Islet precursor cell (in vitro differentiated cells): ENCODE measurements around the gene CDC45.
A peak's percentile ranks its signal among the peaks of the same experiment; 100 is the strongest.

ENCODE experiments used
- DNase-seq: peaks from one replicate; pipeline ENCODE4 v3.0.0-alpha.2; 2018

Gene CDC45

DNA sequence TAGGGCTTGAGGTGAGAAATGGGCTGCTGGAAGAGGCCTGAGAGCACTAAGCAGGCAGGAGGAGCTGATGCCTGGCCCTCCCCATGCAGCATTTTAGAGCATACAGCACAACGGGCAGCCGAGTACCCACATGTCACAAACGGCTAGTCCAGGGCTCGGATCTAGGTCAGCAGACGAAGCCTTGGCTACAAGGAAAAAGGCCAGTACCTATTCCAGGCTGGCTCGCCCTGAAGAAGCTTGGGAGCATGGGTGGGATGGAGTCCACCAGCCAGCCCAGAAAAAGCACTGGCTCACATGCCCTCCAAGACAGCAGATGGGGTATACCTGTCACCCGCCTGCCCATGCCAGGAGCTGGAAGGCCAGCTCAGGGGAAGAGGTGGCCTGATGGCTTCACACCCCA lies 10.3 kb upstream of the CDC45 start:
- DNase-seq, result no peak

DNA sequence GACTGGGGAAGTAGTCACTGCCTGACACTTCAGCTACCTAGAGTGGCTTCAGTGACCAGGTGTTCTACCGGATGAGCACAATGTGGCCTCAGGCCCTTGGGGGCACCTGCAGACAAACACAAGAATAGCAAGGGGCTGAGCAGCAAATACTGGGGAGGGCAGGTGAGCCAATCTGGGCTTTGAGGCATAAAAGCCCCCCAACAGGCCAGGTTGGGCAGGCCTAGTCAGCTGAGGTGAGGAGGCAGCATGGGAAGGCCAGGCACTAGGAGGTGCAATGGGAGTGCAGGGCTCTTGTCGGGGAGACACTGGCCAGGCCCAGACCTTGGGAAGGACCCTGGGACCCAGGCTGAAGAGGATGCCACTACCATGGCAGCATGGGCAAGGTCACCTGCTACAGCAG lies 9.7 kb upstream of the CDC45 start:
- no peak for DNase-seq

DNA sequence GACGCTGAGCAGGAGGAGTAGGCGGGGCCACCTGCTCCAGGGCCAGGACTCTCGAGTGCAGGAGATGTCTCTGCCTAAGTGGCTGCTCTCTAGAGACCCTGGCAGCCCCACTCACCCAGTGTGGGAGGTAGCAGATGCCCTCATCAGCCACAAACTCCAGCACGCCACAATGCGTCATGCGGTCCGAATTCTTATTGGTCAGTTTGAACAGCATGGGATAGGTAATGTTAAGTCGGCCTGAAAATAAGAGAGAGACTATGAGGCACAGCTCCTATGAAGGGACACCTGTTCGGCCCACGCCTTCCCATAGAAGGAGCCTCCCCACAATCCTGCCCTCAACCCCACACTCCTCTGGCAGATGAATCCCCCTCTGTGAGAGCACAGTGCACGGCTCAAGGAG lies 8.1 kb upstream of the CDC45 start:
- DNase-seq, result no peak

DNA sequence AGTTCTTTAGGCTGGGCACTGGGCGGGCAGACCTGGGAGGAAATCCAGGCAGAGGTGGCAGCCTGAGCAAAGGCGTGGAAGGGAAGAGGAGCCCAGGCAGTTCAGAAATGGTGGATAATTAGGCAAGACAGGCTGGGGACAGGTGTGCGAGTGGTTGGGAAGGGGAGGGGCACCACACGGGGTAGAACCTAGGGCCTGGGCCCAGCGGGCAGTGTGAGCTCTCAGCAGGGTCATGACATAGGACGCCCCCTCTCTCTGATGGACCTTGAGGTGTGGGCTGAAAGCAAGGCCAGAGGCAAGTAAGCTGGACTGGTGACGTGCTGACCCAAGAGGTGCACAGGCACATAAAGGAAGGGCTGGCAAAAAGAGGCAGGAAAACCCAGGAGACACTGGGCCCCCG lies 7.5 kb upstream of the CDC45 start:
- DNase-seq, result no peak

DNA sequence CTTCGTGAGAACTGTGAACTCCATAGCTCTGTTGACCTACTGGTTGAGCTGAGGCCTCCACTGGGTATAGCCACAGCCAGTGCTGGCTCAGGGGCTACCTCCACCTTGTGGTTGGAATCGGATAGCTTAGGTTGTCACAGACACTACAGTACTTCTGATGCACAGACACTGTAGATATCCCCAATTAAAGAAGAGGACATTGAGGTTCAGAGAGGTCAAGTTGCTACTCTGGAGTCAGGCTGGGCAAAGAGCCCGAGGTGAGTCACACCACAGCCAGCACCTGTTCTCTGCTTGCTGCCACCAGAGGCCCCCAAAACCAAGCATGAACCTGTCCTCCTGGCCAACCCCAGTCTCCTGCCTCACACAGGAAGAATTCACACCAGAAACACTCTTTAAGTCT lies 6.1 kb upstream of the CDC45 start:
- DNase-seq, result no peak

DNA sequence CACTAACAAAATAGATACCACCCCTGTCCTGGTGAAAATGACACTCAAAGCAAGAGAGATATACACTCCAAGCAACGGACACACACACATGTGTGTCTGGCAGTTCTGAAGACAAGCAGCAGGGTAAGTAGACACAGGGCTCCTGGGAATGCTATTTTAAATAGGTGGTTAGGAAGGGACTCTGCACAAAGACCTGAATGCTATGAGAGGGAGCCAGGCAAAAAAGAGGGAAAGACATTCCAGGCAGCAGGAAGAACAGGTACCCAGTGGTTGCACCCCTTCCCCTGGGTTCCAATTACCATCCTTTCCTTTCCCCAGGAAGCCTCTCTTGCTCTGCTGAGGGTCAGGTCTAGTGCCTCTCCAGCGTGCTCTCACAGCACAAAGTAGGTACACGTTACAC lies 3.7 kb upstream of the CDC45 start:
- DNase-seq, result no peak

DNA sequence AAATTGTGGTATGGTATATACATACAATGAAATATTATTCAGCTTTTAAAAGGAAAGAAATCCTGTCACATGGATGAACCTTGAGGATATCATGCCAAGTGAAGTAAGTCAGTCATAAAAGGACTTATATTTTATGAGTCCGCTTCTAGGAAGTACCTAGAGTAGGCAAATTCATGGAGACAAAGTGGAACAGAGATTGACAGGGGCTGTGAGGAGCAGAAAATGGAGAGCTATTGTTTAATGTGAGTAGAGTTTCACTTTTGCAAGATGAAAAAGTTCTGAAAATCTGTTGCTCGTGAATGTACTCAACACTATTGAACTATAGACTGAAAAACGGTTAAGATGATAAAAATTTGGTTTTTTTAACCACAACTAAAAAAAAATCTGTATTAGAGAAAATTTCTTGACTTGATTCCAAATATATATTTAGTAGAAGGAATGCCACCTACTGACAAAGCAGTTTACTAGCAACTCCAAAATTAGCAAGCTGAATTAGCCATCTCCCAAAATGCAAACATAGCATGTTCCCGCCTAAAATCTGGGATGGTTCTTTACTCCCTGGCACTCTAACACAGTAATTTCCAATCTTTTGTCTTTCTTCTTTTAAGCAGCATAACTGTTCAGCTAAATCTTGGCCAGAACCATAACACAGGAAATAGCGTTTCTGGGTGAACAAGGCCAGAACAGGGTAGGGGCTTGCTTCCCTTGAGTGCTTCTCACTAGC lies 2.2 kb upstream of the CDC45 start:
- no peak for DNase-seq

DNA sequence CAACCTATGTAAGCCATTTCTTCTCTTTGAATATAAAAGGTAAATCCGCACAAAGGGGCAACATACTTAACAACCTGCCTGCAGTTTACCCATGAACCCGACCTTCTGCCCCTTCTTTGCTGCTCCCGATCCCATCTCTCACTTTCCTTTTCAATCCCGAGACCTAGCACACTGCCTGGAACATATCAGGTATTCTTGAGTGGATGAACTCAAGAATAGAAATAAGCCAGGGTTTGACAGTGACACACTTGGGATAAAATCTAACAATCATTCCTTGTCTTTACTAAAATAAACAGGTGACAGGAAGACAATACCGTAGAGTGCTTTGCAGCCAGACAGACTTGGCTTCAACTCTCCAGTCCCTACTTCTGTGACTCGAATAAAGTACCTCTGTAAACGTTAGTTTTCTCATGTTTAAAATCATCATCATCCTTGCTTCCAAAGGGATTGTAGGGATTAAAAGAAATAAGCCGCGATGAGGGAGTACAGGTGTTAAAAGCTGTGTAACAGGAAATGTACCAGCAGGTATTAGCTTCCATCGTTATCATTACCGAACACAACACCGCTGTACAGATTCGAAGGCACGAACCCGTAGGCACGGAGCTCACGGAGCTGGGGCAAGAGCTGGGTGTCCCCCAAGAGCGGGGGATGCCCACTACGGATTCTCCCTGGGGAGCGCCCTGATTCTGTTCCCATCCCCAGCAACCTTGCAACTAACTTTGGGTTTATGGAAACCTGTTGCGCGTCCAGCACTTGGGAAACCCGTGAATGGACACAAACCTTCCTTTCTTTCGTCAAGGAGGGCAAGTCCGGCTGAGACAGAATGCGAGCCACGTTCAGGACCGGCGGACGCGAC lies 1.4 kb upstream of the CDC45 start:
- no peak for DNase-seq

DNA sequence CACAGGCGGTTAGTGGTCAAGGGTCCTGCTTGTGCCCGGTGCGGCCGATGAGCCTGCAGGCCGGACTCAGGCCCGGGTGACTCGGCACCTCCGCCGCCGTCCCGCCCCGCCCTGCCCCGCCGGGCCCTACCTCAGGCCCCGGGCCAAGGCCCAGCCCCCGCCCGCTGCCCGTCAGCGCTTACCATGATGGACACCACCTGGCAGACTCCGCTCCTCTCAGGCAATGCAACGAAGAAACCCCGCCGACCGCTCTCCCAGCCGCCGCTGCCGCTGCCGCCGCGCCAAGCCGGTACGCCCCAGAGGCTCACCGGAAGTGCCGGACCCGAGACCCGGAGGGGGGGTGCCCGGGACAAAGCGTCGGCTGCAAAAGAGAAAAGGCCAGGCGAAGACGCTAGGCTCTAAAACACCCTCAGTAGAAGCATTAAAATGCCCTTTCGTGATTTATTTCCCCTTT lies 792 bp upstream of the CDC45 start, which contains the start of gene UFD1:
Gene UFD1, minus strand, starts transcription at position 293 of the 454 bp plus-strand sequence. Its CDS starts 108 bp downstream, at position 185.
- peak; percentile 87 for DNase-seq

DNA sequence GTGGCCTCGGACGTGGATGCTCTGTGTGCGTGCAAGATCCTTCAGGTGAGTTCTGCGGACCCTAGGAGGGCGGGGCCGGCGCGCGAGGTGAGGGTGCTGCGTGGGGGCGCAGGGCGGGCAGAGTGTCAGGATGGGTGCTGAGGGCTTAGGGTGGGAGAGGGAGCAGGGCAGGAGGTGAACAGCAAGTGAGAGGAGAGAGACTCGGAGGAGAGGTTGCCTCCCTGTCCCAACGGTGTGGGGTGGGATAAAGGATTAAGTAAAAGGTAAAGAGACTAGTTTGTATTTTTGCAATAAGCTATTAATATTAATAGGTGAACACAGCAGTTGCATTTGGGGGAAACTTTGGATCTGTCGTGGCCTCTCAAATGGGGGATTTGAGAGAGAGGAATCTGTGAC lies 451 bp downstream of the CDC45 start:
- DNase-seq, result no peak

DNA sequence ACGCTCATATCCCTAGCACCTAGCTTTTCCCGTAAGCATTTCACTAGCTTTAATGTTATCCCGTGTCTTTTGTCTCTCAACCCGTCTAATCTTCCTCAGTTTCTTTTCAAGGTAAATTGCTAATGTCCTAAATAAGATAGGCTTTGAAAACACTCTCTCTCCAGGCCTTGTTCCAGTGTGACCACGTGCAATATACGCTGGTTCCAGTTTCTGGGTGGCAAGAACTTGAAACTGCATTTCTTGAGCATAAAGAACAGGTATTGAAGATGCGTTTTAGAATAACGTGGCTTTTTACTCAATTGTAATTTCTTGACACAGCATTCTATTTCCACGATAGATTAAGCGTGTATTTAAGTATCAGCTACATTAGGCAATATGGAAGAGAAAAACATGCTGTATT lies 1.1 kb downstream of the CDC45 start:
- DNase-seq, result no peak

DNA sequence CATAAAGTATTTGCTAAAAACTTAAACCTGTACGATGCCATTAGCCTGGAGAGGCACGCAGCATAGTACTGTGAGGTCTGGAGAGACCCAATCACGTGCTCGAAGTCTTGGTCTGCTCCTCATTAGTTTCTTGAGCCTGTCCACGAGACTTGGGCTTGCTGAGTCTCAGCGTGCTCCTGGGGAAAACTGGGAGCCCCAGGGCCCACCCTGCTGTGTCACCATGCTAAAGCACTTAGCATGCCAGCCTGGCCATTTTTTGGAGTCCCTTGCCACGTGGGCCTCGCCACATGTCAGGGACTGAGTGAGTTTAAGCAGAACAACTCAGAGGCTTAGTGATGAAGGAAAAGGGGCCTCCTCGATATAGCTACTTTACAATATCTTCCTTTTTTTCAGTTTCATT lies 2.6 kb downstream of the CDC45 start:
- no peak for DNase-seq

DNA sequence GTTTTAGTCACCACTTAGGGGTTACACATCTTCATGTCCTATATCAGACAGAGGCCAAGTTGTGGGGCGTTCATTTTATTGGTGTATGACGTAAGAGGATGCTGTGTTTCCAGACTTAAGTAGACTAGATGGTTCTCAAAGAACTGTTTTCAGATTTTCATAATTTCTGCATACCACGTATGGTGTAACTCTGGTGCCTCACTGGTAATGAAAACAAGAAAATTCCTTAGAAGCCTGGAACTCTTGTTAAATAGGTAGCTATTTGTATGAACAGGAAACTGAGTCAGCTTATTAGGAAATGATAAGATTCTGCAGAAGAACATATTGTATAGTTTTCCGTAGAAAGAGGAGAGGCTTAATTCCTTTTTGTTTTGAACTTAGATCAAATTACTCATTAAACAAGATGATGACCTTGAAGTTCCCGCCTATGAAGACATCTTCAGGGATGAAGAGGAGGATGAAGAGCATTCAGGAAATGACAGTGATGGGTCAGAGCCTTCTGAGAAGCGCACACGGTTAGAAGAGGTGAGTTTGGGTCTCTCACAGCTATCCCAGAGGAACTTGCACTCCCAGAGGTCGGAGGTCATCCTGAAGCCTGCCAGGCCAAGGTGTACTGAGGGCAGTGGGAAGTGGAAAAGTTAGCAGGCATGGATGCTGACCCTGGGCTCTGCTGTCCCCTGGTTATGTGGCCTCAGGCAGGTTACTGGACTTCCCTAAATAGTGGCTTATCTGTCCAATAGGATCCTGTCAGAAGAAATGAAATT lies 3.9 kb downstream of the CDC45 start:
- no peak for DNase-seq

DNA sequence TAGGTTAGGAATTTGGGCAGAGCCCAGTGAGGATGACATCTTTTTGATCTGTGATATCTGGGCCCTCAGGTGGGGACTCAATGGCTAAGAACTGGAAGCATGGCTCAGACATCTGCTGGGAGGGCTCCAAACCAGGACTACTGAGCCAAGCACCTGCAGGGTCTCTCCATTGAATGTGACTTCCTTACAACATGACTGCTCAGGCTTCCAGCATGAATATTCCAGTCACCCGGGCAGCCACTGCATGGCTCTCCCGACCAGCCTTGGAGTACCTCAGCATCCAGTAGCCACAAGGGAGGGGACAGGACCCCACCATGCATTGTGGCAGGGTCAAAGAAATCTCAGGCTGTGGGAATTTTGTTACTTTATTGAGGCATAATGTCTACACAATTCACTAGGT lies 8.6 kb downstream of the CDC45 start:
- DNase-seq, result no peak

DNA sequence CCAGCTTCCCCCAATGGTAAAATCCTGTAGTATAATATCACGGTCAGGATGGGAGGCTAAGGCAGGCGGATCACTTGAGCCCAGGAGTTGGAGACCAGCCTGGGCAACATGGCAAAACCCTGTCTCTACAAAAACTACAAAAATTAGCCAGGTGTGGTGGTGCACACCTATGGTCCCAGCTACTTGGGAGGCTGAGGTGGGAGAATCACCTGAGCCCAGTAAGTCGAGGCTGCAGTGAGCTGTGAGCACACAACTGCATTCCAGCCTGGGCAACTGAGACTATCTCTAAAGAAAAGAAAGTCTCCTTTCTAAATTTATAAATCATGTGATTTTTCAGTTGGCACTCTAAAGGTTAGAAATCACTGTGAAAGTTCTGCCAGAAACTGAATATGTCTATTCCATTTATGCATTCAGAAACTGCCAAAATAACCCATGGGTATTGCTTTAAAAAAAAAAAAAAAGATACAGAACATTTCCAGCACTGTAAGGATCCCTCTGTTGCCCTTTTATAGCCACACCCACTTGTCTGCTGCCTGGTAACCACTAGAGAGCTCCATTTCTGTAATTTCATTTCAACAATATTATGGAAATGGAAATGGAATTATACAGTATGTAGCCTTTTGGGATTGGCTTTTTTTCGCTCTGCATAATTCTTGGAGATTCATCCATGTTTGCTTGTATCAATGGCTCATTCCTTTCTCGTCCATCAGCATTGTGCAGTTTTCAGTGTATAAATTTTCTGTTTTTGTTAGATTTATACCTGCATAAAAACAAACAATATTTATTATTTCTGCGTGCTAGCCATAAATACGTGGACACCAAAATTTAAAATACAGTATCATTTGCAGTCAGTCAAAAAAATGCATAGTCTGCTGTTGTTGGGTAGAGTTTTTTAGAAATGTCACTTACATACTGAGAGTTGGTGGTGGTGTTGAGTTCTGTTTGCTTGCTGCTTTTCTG lies 9.4 kb downstream of the CDC45 start:
- no peak for DNase-seq

DNA sequence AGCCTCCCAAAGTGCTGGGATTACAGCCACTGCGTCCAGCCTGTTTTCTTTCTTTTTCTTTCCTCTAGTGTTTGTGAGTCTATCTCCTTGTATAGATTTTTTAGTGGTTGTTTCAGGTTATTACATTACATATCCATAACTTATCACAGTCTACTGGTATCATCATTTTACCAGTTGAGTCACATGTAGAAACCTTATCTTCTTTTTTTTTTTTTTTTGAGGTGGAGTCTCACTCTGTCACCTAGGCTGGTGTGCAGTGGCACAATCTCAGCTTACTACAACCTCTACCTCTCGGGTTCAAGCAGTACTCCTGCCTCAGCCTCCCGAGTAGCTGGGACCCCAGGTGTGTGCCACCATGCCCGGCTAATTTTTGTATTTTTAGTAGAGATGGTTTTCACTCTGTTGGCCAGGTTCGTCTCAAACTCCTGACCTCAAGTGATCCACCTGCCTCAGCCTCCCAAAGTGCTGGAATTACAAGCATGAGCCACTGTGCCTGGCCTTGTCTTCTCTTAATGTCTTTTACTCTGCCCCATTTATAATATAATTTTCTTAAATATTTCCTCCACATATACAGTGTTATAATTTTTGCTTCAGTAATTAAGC lies 11.0 kb downstream of the CDC45 start:
- DNase-seq, result no peak

DNA sequence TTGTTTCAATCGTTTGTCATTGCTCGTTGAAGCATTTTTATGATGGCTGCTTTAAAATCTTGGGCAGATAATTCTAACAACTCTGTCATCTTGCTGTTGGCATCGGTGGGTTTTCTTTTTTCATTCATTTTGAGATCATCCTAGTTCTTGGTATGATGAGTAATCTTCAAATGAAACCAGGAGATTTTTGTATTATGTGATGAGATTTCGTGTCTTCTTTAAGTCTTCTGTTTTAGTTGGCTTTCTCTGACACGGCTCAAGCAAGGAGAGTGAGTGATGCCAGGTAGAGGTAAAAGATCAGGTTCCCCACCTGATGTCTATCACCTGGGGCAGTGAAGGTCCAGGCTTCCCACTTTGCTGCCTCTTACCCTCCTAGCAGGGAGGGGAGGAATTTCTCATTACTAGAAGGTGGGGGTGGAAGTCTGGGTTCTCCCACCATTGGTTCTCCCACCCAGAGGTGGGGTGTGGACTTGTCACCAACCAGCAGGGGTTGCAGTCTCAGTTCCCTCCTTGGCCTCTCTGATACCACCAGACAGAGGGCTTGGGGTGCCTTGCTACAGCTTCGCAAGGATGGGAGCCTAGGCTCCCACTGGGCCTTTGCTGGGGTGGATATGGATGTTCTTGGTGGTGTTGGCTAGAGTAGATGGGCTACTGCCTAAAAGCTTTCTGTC lies 12.9 kb downstream of the CDC45 start:
- DNase-seq, result no peak

DNA sequence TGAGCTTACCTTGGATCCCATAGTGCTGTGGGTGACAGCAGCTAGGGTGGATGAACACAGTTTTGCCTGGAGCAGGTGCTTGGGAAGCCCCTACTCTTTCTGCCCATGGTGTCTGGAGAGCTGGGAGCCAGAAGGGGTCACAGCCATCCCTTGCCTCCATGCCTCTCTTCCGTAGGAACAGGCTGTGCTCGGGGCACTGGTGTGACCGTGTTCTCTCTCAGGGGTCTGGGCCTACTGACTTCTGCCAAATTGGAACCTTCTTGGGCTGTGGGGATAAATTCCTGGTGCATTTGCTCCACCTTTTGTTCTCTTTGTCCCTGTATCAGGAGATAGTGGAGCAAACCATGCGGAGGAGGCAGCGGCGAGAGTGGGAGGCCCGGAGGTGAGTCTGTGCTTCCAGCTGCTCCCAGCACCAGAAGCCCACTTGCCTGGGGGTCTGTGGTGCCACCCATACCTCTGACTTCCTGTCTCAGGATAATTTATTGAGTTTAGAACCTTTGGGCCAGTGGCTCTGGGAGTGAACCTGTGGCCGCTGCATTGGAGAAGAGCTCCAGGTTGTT lies 14.4 kb downstream of the CDC45 start:
- no peak for DNase-seq

DNA sequence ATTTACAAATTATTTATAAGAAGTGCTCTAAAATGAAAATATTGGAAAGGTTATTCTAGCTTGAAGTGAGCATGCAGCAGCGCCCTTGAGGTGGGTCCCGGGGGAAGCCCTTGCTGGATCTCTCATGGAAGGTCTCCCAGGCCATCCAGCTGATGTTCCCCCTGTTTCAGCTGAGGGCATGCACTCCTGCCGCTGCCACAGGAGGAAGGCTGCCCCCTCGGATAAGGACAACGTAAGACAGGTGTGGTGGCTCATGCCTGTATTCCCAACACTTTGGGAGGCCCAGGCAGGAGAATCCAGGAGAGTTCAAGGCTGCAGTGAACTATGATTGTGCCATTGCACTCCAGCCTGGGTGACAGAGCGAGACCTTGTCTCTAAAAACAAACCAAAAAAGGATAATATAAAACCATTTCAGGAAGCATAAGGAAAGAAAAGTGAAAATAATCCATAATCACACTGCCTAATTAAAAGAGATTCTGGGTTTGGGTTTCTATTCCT lies 15.0 kb downstream of the CDC45 start:
- DNase-seq, result no peak

DNA sequence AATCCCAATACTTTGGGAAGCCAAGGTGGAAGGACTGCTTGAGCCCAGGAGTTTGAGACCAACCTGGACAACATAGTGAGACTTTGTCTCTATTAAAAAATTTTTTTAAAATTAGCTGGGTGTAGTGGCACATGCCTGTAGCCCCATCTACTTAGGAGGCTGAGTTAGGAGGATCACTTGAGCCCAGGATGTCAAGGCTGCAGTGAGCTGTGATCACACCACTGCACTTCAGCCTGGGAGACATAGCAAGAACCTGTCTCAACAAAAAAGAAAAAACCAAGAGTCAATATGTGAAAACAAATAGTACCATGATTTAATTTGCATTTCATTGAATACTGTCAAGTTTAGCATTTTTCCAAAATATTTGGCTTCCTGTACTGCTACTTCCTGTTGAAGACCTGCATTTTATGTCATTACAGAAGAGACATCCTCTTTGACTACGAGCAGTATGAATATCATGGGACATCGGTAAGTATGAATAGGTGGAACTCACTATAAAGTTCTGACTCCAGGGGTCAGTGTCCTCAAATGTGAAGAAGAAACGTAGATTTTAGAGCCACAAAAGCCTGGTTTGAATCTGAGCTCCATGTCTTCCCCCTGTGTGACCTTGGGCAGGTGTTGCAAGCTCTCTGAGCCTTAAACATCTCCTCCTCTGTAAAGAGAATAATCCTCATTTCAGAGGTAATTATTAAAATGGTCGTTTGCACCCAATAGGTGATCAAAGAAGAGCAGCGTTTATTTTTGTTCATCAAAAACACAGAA lies 16.0 kb downstream of the CDC45 start:
- no peak for DNase-seq
